CD4-positive, alpha-beta T cell treated with Interleukin-4 for 1 hour (primary cell): ENCODE measurements around the gene SFRP2.

ENCODE experiments used
- DNase-seq, 2 donors: peaks; one replicate each; pipeline ENCODE4 v3.0.0-alpha.2; 2020 to 2022

The SFRP2 gene

GRCh38 chr4:153792618-153793247 is 3.9 kb upstream of the SFRP2 start:
- DNase-seq: no peak

- DNase-seq: peak in 1 of 2 donors; percentile 13
Observed at GRCh38 chr4:153791746-153792617, 3.1 kb upstream of the SFRP2 start.

DNA sequence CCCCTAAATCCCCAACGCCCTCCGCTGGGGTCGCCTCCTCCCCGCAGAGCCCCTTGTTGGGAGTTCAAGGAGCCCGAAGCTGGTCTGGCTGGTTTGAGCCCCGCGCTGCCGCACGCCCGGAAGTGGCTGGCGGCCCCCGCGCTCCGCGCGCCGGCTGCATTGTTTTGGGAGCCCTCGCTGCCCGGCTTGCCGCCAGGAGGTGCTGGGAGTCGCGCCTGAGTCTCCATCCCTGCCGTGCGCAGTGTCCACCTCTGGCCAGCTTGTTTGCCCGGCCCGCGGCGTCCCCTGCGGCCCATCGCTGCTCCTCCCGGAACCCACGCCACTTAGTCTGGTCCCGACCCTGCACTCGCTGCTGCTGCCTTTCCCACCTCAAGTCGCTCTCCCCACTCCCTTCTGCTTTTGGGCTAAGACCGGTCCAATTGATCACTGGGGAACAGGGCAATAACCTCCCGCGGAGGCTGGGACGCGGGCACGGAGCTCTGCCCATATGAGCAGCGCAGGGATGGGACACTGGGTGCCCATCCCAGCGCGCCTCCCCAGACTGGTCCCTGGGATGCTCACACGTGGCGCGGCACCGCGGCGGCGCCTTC is 2.2 kb upstream of the SFRP2 start:
- DNase-seq: no peak

DNA sequence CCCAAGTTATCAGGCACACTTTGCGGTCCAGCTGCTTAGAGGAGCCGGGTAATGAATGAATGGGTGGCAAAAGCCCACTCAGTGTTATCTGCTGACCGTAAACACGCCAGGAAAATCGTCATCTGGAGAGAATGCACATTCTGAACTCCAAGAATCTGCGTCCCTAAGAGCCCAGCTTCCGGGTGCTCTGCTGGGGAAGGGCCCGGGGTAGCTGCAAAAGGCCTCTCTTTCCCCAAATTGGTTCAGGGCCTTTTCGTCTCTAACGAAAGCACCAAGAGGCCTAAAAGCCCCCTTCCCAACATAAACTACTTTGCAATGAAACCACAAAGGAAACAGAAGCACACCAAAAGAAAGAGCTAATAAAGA is 1.6 kb upstream of the SFRP2 start:
- DNase-seq: no peak

DNA sequence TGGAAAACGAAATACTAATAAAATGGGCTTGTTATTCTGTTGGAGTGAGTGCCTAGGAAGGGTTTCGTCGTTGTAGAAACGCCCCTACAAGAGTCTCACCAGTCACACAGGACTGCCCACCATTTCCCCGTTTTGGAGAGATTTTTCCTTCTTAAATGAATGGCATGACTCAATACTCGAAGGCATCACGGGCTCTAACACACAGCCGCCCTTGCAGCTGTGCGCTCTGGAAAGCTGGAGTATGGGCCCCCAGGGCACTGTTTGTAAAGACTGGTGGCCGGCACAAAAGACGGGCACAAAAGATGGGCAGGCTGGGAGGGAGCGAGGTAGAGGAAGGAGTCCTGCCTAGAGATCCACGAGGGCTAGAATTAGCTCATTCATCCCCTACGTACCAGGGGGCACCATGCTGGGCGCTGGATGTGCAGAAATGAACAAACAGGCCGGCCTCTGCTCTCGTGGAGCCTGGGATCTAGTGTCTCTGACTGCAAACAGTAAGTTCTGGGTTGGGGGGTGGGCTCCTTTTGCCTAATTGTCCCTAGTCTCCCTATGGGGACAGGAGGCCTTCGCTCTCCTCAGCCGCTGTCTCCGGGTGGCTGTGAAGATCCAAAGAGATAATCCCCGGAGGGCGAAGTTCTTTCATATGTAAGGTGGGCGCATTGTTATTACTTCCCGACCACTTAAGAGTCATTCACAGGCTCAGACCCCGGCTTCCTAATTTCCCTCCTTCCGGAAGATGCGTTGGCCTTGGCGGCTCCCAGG is 1.0 kb upstream of the SFRP2 start:
- DNase-seq: no peak

DNA sequence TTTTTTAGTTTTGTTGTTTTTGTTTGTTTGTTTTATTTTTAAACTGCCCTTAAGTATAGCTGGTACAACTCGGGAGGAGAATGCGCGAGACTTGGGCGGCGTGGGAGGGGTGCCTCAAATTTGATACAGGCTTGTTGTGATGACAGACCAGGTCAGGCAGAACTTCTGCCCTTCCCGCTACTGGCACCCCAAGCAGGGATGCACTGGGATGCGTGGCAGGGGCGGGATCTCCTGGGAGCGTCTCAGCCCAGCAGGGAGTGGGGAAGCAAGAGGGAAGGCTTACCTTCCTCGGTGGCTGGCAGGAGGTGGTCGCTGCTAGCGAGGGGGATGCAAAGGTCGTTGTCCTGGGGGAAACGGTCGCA is 851 bp downstream of the SFRP2 start:
- DNase-seq: no peak

- no peak for DNase-seq
Observed at GRCh38 chr4:153787575-153787974, 1.3 kb downstream of the SFRP2 start.

DNA sequence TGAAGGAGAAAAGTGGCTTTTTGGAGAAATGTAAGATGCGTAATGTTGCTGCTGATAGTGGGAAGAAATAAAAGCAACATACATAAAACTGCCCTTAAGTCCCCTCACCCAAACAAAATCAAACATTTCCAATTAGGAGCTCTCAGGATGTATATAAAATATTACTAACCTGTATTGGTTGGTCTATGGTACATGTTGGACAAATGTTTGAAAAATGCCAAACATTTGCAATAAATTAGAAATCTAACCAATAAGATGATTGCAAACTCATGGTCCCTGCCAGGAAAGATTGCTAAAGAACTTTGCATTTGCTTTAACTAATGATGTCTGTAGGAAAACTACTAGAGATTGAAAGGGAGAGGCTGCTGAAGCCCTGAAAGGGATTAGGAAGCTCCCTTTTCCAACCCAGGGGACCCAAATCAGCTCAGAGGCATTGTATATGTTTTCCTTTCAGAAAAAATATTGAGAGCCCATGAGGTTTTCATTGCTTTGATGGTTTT is 1.8 kb downstream of the SFRP2 start:
- no peak for DNase-seq

- DNase-seq: peak in 1 of 2 donors; percentile 26
Observed at GRCh38 chr4:153785910-153786721, 2.8 kb downstream of the SFRP2 start.

- no peak for DNase-seq
Observed at GRCh38 chr4:153784166-153784699, 4.7 kb downstream of the SFRP2 start.

DNA sequence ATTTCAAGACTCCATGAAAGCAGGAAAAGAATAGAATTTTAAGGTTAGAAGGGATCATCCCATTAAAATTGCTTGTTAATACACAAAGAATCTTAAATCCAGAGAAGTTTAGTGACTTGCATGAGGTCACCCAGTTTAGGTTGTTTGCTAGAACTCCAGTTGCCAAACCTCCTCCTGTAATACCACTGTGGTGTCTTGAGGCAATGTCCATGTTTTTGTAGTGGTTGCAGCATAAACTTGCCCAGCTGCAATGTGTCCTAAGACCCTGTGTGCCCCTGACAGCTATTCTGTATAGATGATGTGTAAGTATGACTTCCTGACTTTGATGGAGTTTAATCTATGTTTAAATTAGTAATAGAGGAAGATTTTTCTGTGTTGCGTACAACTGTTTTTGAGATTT is 6.3 kb downstream of the SFRP2 start:
- DNase-seq: no peak

DNA sequence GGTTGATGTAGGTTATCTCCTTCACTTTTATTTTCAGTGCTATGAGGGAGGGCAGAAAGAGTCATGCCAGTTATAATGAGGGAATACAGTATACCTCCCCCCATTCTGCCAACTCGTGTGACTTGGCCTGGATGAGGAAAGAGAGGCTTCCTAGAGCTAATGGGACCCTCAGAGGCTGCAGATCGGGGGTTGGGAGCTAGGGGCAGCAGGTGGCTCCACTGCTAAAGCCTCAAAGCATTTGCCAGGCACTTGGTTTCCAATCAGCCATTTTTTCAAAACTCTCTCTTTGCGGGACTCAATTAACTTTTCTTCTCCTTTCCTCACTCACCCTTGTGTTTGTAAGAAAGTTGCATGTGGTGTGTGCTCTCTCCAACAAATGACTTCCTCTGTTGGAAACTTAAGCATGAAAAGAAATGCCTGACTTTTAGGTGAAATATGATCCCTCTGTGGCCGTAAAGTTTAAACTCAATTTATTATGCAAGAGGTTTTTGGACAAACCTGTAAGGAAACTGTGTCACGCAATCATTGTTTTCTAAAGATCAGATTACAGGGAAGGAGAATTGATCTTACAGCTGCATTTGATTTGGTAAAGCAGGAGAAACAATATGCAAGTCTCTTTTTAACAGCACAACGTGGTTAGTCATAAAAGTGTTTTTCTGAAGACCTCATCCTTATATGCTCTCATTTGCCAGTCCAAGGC is 7.0 kb downstream of the SFRP2 start:
- no peak for DNase-seq

- no peak for DNase-seq
Observed at GRCh38 chr4:153781280-153781679, 7.6 kb downstream of the SFRP2 start.

DNA sequence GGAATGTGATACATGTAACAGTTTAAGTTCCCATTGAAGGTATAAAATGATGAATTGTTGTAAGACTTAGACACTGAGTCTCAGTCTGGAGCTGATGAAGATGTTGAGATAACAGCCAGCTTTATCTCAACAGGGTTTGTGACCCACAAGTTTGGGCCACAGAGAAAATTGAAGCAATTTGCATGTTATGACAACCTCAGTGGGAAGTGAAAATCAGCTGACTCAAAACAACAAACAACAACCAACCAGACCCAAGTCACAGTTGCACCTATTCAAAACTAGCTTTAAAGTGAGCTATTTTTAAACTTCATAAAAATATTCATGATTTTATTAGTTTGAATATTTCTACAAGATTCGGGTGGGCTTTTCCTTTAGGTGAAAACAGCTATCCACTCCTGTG is 8.0 kb downstream of the SFRP2 start:
- no peak for DNase-seq

DNA sequence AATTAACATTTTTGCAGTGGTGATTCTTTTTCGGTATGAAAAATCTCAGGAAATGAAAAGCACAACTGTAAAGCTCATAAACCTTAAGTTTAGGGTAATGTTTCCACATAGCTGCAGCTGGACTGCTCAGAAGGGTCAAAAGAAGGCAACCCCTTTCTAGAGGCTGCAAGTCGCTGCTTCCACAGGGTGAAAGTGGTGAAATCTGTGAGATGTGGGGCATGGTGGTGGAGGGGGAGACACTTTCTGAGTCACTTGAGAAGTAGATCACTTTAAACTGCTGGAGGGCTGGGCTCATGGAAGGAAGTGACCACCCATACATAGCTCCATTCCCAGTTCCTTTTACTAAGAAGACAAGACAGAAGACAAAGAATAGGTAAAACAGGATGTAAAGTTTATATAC is 8.7 kb downstream of the SFRP2 start:
- no peak for DNase-seq

DNA sequence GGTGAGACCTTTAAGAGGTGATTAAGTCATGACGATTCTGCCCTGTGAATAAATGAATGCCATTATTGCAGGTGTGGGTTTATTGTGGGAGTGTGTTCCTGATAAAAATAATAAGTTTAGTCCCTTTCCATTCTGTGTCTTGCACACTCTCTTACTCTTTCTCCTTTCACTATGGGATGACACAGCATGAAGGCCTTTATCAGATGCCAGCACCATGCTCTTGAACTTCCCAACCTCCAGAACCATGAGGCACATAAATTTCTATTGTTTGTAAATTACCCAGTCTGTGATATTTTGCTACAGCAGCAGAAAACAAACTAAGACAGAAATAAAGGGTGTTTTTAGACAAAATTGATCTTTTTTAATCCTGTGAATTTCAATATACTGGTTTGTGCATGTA is 10.5 kb downstream of the SFRP2 start:
- DNase-seq: no peak

GRCh38 chr4:153777421-153777820 is 11.5 kb downstream of the SFRP2 start:
- DNase-seq: no peak

- DNase-seq: no peak
Observed at GRCh38 chr4:153776601-153777000, 12.3 kb downstream of the SFRP2 start.

GRCh38 chr4:153773236-153773690 is 15.6 kb downstream of the SFRP2 start:
- DNase-seq: no peak

DNA sequence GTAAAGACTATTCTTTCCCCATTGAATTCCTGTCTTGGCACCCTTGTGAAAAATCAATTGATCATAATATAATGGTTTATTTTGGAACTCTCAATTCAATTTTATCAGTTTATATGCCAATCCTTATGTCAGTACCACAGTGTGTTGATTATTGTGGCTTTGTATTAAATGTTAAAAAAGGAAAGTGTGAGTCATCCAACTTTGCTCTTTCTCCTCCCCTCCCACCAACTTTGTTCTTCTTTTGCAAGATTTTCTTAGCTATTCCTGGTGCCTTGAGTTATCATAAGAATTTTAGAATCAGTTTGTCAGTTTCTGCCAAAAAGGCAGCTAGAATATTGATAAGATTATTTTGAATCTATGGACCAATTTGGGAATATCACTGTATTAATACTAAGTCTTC is 17.8 kb downstream of the SFRP2 start:
- DNase-seq: no peak

GRCh38 chr4:153766758-153767157 is 22.1 kb downstream of the SFRP2 start:
- no peak for DNase-seq
